HG02938 (cell line): ENCODE results near the gene UGCG.
"Not testable (repeated sequence)": the region's sequence is repeated elsewhere in the genome, so short reads cannot be mapped to it uniquely, and the experiment has no call there.

Experiments used
- ATAC-seq: cut with Tn5 transposase; IDR thresholded peaks from one replicate; pipeline ENCODE4 v1.9.1; 2021; ENCODE audit warnings: mild to moderate bottlenecking, moderate library complexity; ENCODE audit not compliant: unreplicated experiment

Gene UGCG

DNA sequence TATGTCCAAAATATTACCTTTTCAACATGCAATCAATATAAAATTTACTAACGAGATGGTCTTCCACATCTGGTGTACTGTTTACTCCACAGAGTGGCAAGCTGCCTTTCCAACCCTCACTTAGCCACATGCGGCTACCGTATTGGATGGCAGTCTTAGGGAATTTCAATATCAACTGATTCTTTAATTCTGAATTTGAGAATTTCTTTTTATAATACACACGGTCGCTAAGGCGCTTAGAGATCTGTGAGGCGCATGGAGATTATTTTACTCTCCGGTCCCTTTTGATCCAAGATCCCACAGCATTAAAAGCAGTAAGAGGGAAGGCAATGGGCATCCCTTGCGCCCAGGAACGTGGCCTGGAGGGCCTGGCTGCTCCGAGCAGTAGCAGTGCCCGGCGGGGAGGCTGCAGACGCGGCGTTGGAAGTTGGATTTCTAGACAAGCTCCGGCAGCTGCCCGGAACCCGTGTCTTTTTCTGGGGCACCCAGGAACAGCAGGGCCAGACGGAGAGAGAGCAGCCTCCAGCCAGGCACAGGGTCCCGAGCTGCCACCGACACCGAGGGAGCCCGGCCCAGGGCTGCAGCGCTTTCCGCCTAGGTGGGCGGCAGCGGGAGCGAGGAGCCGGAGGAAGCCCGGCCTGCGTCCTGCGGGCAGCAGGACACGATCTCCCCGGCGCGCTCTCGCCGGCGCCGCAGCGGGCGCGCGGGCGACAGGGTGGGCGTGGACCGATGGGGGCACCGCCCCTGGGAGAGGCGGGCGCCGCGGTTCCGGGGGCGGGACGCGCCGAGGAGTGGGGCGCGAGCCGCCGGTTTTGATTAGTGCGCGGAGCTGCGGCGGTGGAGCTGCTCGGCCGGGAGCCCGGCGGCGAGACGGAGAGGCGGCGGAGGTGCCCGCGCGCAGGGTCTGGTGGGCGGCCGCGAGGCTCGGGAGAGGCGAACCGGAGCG is at the start of gene UGCG:
Gene UGCG, plus strand, starts transcription at position 819 of the 946 bp plus-strand sequence. CDS start 402 bp downstream, outside the sequence.
- peak; percentile 78 for ATAC-seq

- ATAC-seq = no peak
Observed at GRCh38 chr9:111851553-111851952, 45.1 kb upstream of the UGCG start.

- ATAC-seq = no peak
Observed at GRCh38 chr9:111852291-111852690, 44.3 kb upstream of the UGCG start.

DNA sequence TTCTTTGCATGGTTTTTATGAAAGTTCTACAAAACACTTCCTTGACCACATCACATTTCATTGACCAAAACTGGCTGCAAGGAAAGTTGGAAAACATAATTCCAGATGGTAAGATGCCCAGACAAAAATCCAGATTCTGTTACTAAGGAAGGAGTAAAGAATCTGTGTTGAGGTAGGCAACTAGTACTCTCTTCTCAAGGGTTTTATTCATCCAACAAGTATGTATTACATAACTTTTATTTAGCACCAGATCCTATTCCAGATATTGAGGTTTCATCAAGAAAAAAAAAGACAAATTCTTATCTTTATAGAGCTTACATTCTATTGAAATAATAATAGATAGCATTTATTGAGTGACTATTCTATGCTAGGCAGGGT is 43.2 kb upstream of the UGCG start:
- no peak for ATAC-seq

- ATAC-seq = no peak
Observed at GRCh38 chr9:111854799-111855198, 41.8 kb upstream of the UGCG start.

DNA sequence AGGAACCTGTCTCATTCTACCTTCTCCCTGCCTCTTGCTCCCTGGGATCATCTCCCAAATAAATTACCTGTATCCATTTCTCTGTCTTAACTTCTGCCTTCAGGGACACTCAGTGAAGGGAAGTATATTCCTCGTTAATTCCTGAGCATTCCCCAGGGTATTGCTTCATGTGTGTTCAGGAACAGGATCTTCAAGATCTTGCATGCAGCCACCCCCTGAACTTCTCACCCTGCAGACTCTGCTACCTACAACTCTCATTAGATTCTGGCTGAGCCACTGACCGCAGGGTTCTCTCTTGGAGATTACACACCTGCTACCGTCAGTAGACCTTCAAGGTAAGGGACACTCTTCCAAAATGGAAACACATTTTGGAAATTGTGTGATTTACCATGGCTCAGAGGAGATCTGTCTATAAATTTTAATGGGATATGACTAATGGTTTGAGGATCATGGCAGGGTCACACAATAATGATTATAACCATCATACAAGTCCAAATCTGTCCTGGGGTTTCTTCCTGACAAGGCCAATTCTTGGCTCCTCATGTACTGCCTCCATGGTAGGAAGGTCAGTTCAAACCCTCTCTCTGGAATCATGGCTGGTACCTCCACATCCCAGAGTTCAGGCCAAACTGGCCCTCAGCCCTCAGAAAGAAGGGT is 38.9 kb upstream of the UGCG start:
- no peak for ATAC-seq

- ATAC-seq = no peak
Observed at GRCh38 chr9:111860443-111860842, 36.2 kb upstream of the UGCG start.

GRCh38 chr9:111863636-111864035 is 33.0 kb upstream of the UGCG start:
- ATAC-seq = no peak

GRCh38 chr9:111866976-111867375 is 29.6 kb upstream of the UGCG start:
- ATAC-seq = no peak

DNA sequence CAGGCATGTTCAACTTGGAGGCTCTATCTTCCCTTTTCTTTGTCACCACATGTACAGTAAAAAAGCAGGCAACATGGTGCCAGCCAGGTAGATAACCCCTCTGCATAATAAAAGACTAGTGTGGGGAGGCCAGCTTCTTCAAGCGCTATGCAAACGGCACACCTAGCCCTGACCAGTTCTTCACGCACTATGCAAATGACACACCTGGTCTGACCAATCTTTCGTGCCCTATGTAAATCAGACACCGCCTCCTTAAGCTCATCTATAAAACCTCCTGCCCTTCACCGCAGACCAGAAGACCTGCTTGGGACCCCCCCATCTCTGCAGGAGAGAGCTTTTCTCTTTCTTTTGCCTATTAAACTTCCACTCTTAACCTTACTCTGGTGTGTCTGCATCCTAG is 28.1 kb upstream of the UGCG start:
- ATAC-seq = no peak

GRCh38 chr9:111870774-111871498 is 25.7 kb upstream of the UGCG start:
- ATAC-seq = no peak

GRCh38 chr9:111871499-111871855 is 25.1 kb upstream of the UGCG start:
- ATAC-seq = no peak

GRCh38 chr9:111872886-111873285 is 23.7 kb upstream of the UGCG start:
- ATAC-seq = no peak

DNA sequence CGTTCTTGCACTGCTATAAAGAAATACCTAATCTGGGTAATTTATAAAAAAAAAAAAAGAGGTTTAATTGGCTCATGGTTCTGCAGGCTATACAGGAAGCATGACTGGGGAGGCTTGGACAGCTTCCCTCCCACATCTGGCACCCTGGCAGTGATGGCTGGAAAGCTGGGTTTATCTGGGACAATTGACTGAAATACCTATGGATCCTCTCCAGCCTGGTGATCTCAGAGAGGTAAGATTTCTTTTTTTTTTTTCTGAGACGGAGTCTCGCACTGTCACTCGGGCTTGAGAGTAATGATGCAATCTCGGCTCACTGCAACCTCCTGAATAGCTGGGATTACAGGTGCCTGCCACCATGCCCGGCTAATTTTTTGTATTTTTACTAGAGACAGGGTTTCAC is 22.7 kb upstream of the UGCG start:
- no peak for ATAC-seq

DNA sequence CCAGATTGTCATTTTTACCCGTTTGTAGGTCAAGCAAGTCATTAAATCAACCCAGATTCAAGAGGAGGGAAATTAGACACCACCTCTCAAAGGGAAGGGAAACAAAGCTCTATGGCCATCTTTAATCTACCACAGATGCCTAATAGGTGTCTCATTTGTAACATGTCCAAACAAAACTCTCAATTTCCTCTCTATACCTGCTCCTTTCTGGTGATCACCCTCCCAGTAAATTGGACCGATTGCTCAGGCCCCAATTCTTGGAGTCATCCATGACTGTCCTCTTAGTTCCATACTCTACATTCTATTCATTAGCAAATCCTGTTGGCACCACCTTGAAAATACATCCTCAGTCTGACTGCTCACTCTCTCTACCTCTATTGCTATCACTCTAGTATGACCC is 22.1 kb upstream of the UGCG start:
- ATAC-seq = no peak

DNA sequence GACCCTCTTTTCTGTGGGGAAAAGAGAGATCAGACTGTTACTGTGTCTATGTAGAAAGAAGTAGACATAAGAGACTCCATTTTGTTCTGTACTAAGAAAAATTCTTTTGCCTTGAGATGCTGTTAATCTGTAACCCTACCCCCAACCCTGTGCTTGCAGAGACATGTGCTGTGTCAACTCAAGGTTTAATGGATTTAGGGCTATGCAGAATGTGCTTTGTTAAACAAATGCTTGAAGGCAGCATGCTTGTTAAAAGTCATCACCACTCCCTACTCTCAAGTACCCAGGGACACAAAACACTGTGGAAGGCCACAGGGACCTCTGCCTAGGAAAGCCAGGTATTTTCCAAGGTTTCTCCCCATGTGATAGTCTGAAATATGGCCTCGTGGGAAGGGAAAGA is 21.3 kb upstream of the UGCG start:
- not testable (repeated sequence) for ATAC-seq

DNA sequence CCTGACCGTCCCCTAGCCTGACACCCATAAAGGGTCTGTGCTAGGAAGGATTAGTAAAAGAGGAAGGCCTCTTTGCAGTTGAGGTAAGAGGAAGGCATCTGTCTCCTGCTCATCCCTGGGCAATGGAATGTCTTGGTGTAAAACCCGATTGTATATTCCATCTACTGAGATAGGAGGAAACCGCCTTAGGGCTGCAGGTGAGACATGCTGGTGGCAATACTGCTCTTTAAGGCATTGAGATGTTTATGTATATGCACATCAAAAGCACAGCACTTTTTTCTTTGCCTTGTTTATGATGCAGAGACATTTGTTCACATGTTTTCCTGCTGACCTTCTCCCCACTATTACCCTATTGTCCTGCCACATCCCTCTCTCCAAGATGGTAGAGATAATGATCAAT is 20.9 kb upstream of the UGCG start:
- ATAC-seq = not testable (repeated sequence)

- no peak for ATAC-seq
Observed at GRCh38 chr9:111876179-111876578, 20.4 kb upstream of the UGCG start.

DNA sequence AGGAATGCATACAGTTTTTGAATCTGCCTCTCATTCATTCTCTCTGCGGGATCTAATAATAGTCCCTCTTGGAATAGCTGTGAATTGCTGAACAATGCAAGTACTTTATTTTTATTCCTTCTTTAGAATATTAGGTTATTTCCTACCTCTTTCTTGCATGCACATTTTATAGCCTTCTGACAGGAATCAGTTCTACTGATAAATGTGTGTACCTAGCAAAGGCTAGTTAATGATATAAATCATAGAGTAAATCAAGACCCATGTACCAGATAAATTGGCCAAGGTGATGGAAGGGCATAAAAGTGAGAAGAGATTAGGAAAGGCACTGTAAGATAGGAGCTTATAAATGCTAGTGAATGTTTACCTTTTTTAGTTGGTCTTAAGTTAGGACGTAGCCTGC is 19.2 kb upstream of the UGCG start:
- ATAC-seq = no peak

DNA sequence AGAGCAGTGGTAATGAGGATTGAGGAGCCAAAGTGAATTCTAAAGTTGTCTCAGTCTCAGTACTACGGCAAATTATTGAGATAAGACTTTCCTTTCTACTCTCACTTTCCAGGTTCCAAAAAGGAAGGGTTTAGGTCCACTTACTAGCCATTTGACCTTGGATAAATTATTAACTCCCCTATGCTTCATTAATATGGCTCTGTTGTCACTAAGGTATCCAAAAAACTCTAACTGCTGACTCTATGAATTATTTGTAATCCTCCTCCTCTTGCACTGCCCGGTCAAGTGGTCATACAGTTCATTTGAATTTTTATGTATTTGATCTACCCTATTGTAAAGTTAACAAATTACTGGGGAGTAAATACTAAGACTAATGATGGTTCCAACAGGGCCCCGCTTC is 17.7 kb upstream of the UGCG start:
- ATAC-seq = no peak

- ATAC-seq = no peak
Observed at GRCh38 chr9:111886983-111887718, 9.5 kb upstream of the UGCG start.
